NOMO-1 treated with dmso at 0.1 percent for 144 hours (cell line): ENCODE data around the gene ZNF750.

Source experiments
- DNase-seq: peaks from one replicate; lab custom pipeline; 2025; ENCODE audit not compliant: unreplicated experiment; lab: John Stamatoyannopoulos, UW

ZNF750 gene

GRCh38 chr17:82860606-82861392 lies 21.0 kb upstream of the ZNF750 start:
- DNase-seq = no peak

GRCh38 chr17:82859431-82860403 lies 19.9 kb upstream of the ZNF750 start:
- peak; percentile 73 for DNase-seq

GRCh38 chr17:82858376-82859126 lies 18.7 kb upstream of the ZNF750 start:
- no peak for DNase-seq

- no peak for DNase-seq
Observed at GRCh38 chr17:82856361-82856760, 16.5 kb upstream of the ZNF750 start.

GRCh38 chr17:82854226-82854625 lies 14.4 kb upstream of the ZNF750 start:
- no peak for DNase-seq

- no peak for DNase-seq
Observed at GRCh38 chr17:82851381-82851780, 11.6 kb upstream of the ZNF750 start.

GRCh38 chr17:82849076-82849945 lies 9.5 kb upstream of the ZNF750 start:
- peak; percentile 23 for DNase-seq

GRCh38 chr17:82848022-82848592 lies 8.3 kb upstream of the ZNF750 start:
- no peak for DNase-seq

- no peak for DNase-seq
Observed at GRCh38 chr17:82846061-82846691, 6.4 kb upstream of the ZNF750 start.

GRCh38 chr17:82845163-82845807 lies 5.5 kb upstream of the ZNF750 start:
- DNase-seq = no peak

GRCh38 chr17:82844796-82845162 lies 5.0 kb upstream of the ZNF750 start:
- no peak for DNase-seq

GRCh38 chr17:82843904-82844680 lies 4.3 kb upstream of the ZNF750 start:
- no peak for DNase-seq

GRCh38 chr17:82841921-82842596 lies 2.2 kb upstream of the ZNF750 start:
- DNase-seq = no peak

GRCh38 chr17:82840431-82840831 lies 609 bp upstream of the ZNF750 start:
- DNase-seq = no peak

GRCh38 chr17:82838386-82839063 lies 1.3 kb downstream of the ZNF750 start:
- peak; percentile 65 for DNase-seq

- peak; percentile 6 for DNase-seq
Observed at GRCh38 chr17:82837586-82838320, 2.1 kb downstream of the ZNF750 start.
